Skeletal muscle satellite cell (primary cell): ENCODE data around the gene GSK3A.
A peak's percentile ranks its signal among the peaks of the same experiment; 100 is the strongest.

Source experiments
- H3K27me3 ChIP-seq: 2 replicates; pipeline ENCODE4 v1.7.0; 2013; ENCODE audit warnings: low read length; ENCODE audit not compliant: control insufficient read depth, insufficient read depth
- H3K36me3 ChIP-seq: 2 replicates; pipeline ENCODE4 v1.7.0; 2013; ENCODE audit warnings: mild to moderate bottlenecking, control low read depth, low read length; ENCODE audit not compliant: insufficient read depth
- H3K4me1 ChIP-seq: 2 replicates; pipeline ENCODE4 v1.7.0; 2013; ENCODE audit warnings: low read length; ENCODE audit not compliant: control insufficient read depth, insufficient read depth
- H3K4me2 ChIP-seq: 2 replicates; pipeline ENCODE4 v1.7.0; 2013; ENCODE audit warnings: mild to moderate bottlenecking, low read length
- H3K4me3 ChIP-seq: 2 replicates; pipeline ENCODE4 v1.7.0; 2013; ENCODE audit warnings: low read length
- H3K9ac ChIP-seq: 2 replicates; pipeline ENCODE4 v1.7.0; 2013; ENCODE audit warnings: mild to moderate bottlenecking, low read depth, low read length, moderate library complexity
- H3K9me3 ChIP-seq: replicated peaks from 2 replicates; pipeline ENCODE4 v1.7.0; 2013; ENCODE audit warnings: mild to moderate bottlenecking, control low read depth, low read length

GSK3A gene

GRCh38 chr19:42250183-42250665 lies 7.8 kb upstream of the GSK3A start:
- Histone ChIP-seq H3K36me3 (peaks cover 24% of the 10 kb centered on the region), H3K9me3 (no peaks in the 10 kb centered on the region), H3K27me3 (no peaks in the 10 kb centered on the region), H3K4me3 (peak overlapping the region; percentile 63), H3K4me2 (peak overlapping the region; percentile 85), H3K9ac (peak overlapping the region; percentile 63), H3K4me1 (peaks cover 42% of the 10 kb centered on the region)

- peaks cover 47% of the 10 kb centered on the region for H3K4me1 ChIP-seq
- no peak overlapping the region for H3K4me3 ChIP-seq
- peaks cover 24% of the 10 kb centered on the region for H3K36me3 ChIP-seq
- no peak overlapping the region for H3K4me2 ChIP-seq
- no peak overlapping the region for H3K9ac ChIP-seq
- H3K9me3 ChIP-seq, result no peaks in the 10 kb centered on the region
- H3K27me3 ChIP-seq, result no peaks in the 10 kb centered on the region
Measured at GRCh38 chr19:42249769-42250168, 7.4 kb upstream of the GSK3A start.

GRCh38 chr19:42249149-42249750 lies 6.8 kb upstream of the GSK3A start:
- H3K4me3 ChIP-seq, result no peak overlapping the region
- peaks cover 47% of the 10 kb centered on the region for H3K4me1 ChIP-seq
- no peaks in the 10 kb centered on the region for H3K9me3 ChIP-seq
- H3K9ac ChIP-seq, result no peak overlapping the region
- peaks cover 24% of the 10 kb centered on the region for H3K36me3 ChIP-seq
- H3K4me2 ChIP-seq, result no peak overlapping the region
- no peaks in the 10 kb centered on the region for H3K27me3 ChIP-seq

- peaks cover 52% of the 10 kb centered on the region for H3K4me1 ChIP-seq
- H3K9ac ChIP-seq, result no peak overlapping the region
- H3K4me2 ChIP-seq, result no peak overlapping the region
- no peaks in the 10 kb centered on the region for H3K27me3 ChIP-seq
- no peak overlapping the region for H3K4me3 ChIP-seq
- H3K9me3 ChIP-seq, result no peaks in the 10 kb centered on the region
- H3K36me3 ChIP-seq, result peaks cover 24% of the 10 kb centered on the region
Measured at GRCh38 chr19:42248270-42249148, 6.1 kb upstream of the GSK3A start.

GRCh38 chr19:42247640-42248199 lies 5.3 kb upstream of the GSK3A start:
- Histone ChIP-seq H3K27me3 (no peaks in the 10 kb centered on the region), H3K36me3 (peaks cover 24% of the 10 kb centered on the region), H3K4me3 (no peak overlapping the region), H3K4me2 (no peak overlapping the region), H3K4me1 (peaks cover 48% of the 10 kb centered on the region), H3K9me3 (no peaks in the 10 kb centered on the region), H3K9ac (no peak overlapping the region)

- Histone ChIP-seq H3K4me3 (no peak overlapping the region), H3K4me1 (peaks cover 42% of the 10 kb centered on the region), H3K9me3 (no peaks in the 10 kb centered on the region), H3K27me3 (no peaks in the 10 kb centered on the region), H3K9ac (no peak overlapping the region), H3K4me2 (no peak overlapping the region), H3K36me3 (peaks cover 24% of the 10 kb centered on the region)
Measured at GRCh38 chr19:42246922-42247639, 4.7 kb upstream of the GSK3A start.

- no peaks in the 10 kb centered on the region for H3K27me3 ChIP-seq
- no peak overlapping the region for H3K4me2 ChIP-seq
- H3K4me3 ChIP-seq, result no peak overlapping the region
- peaks cover 24% of the 10 kb centered on the region for H3K36me3 ChIP-seq
- peak overlapping the region; percentile 27 for H3K9ac ChIP-seq
- H3K4me1 ChIP-seq, result peaks cover 36% of the 10 kb centered on the region
- no peaks in the 10 kb centered on the region for H3K9me3 ChIP-seq
Measured at GRCh38 chr19:42246143-42246921, 3.9 kb upstream of the GSK3A start.

GRCh38 chr19:42245231-42245630 lies 2.8 kb upstream of the GSK3A start:
- Histone ChIP-seq H3K4me3 (peak overlapping the region; percentile 85), H3K9me3 (no peaks in the 10 kb centered on the region), H3K9ac (peak overlapping the region; percentile 21), H3K4me2 (peak overlapping the region; percentile 88), H3K4me1 (peaks cover 35% of the 10 kb centered on the region), H3K27me3 (no peaks in the 10 kb centered on the region), H3K36me3 (peaks cover 22% of the 10 kb centered on the region)

GRCh38 chr19:42244347-42245220 lies 2.2 kb upstream of the GSK3A start:
- H3K4me2 ChIP-seq, result peak overlapping the region; percentile 88
- H3K4me1 ChIP-seq, result peaks cover 34% of the 10 kb centered on the region
- peak overlapping the region; percentile 85 for H3K4me3 ChIP-seq
- no peaks in the 10 kb centered on the region for H3K9me3 ChIP-seq
- no peaks in the 10 kb centered on the region for H3K27me3 ChIP-seq
- H3K9ac ChIP-seq, result peak overlapping the region; percentile 73
- H3K36me3 ChIP-seq, result peaks cover 22% of the 10 kb centered on the region

- Histone ChIP-seq H3K27me3 (no peaks in the 10 kb centered on the region), H3K4me1 (peaks cover 34% of the 10 kb centered on the region), H3K36me3 (peaks cover 27% of the 10 kb centered on the region), H3K9ac (peak overlapping the region; percentile 96), H3K4me3 (peak overlapping the region; percentile 85), H3K9me3 (no peaks in the 10 kb centered on the region), H3K4me2 (peak overlapping the region; percentile 85)
Measured at GRCh38 chr19:42242069-42242511, 312 bp downstream of the GSK3A start.
